HG03139 (cell line): Measurements from ENCODE around the gene MAPKBP1.
A peak's percentile ranks its signal among the peaks of the same experiment; 100 is the strongest.
"Not testable (repeated sequence)": the region's sequence is repeated elsewhere in the genome, so short reads cannot be mapped to it uniquely, and the experiment has no call there.

Experiments
- ATAC-seq: cut with Tn5 transposase; IDR thresholded peaks from one replicate; pipeline ENCODE4 v1.9.1; 2021; ENCODE audit not compliant: unreplicated experiment

The MAPKBP1 gene

GRCh38 chr15:41774062-41774881, at the start of gene MAPKBP1:
Gene MAPKBP1, plus strand, starts transcription at chr15:41774484. Its CDS starts 792 bp downstream, at chr15:41775276.
- peak; percentile 60 for ATAC-seq

- ATAC-seq: no peak
Observed at GRCh38 chr15:41727143-41727542, 47.1 kb upstream of the MAPKBP1 start.

- not testable (repeated sequence) for ATAC-seq
Observed at GRCh38 chr15:41728061-41728460, 46.2 kb upstream of the MAPKBP1 start.

GRCh38 chr15:41730543-41730942, 43.7 kb upstream of the MAPKBP1 start:
- ATAC-seq: no peak

- no peak for ATAC-seq
Observed at GRCh38 chr15:41732483-41732882, 41.8 kb upstream of the MAPKBP1 start.

GRCh38 chr15:41734079-41734478, 40.2 kb upstream of the MAPKBP1 start:
- no peak for ATAC-seq

GRCh38 chr15:41735046-41735445, 39.2 kb upstream of the MAPKBP1 start:
- ATAC-seq: no peak

- ATAC-seq: not testable (repeated sequence)
Observed at GRCh38 chr15:41735492-41735891, 38.8 kb upstream of the MAPKBP1 start.

- no peak for ATAC-seq
Observed at GRCh38 chr15:41746802-41747201, 27.5 kb upstream of the MAPKBP1 start.

- no peak for ATAC-seq
Observed at GRCh38 chr15:41756198-41756597, 18.1 kb upstream of the MAPKBP1 start.

GRCh38 chr15:41772720-41773331, 1.5 kb upstream of the MAPKBP1 start:
- ATAC-seq: no peak

- no peak for ATAC-seq
Observed at GRCh38 chr15:41773332-41773728, 954 bp upstream of the MAPKBP1 start.

- ATAC-seq: no peak
Observed at GRCh38 chr15:41773729-41774061, 589 bp upstream of the MAPKBP1 start.

- ATAC-seq: no peak
Observed at GRCh38 chr15:41774882-41775417, 666 bp downstream of the MAPKBP1 start.

GRCh38 chr15:41775651-41776050, 1.4 kb downstream of the MAPKBP1 start:
- ATAC-seq: no peak

- no peak for ATAC-seq
Observed at GRCh38 chr15:41777421-41777973, 3.2 kb downstream of the MAPKBP1 start.

GRCh38 chr15:41778521-41778920, 4.2 kb downstream of the MAPKBP1 start:
- no peak for ATAC-seq

GRCh38 chr15:41779662-41780157, 5.4 kb downstream of the MAPKBP1 start:
- ATAC-seq: no peak

GRCh38 chr15:41780266-41780665, 6.0 kb downstream of the MAPKBP1 start:
- no peak for ATAC-seq

- no peak for ATAC-seq
Observed at GRCh38 chr15:41780727-41781126, 6.4 kb downstream of the MAPKBP1 start.

GRCh38 chr15:41782371-41783282, 8.3 kb downstream of the MAPKBP1 start:
- ATAC-seq: no peak
